Mesendoderm (in vitro differentiated cells): Measurements from ENCODE around the gene CELA2B.

Source experiments
- DNase-seq: peaks from one replicate; pipeline ENCODE4 v3.0.0; 2013
- H2AK5ac ChIP-seq: 2 replicates; pipeline ENCODE4 v1.6.1; 2013; ENCODE audit warnings: low read length, inconsistent platforms
- H2BK120ac ChIP-seq: 2 replicates; pipeline ENCODE4 v1.6.1; 2013; ENCODE audit warnings: low read depth, mild to moderate bottlenecking, low read length, moderate library complexity, mixed read lengths
- H2BK15ac ChIP-seq: replicated peaks from 2 replicates; pipeline ENCODE4 v1.6.1; 2013; ENCODE audit warnings: low read depth, mild to moderate bottlenecking, moderate library complexity
- H2BK5ac ChIP-seq: 2 replicates; pipeline ENCODE4 v1.6.1; 2013; ENCODE audit warnings: low read length, inconsistent platforms
- H3K18ac ChIP-seq: 2 replicates; pipeline ENCODE4 v1.6.1; 2013; ENCODE audit warnings: mild to moderate bottlenecking, low read length, mixed read lengths
- H3K23ac ChIP-seq: one replicate; pipeline ENCODE4 v1.6.1; 2013; ENCODE audit warnings: low read length
- H3K27ac ChIP-seq: 2 replicates; pipeline ENCODE4 v1.5.1; 2013; ENCODE audit warnings: low read depth, mild to moderate bottlenecking, inconsistent platforms, low read length, moderate library complexity
- H3K27me3 ChIP-seq: 2 replicates; pipeline ENCODE4 v1.6.1; 2013; ENCODE audit warnings: low read length, control low read depth, mild to moderate bottlenecking, inconsistent platforms; ENCODE audit not compliant: insufficient read depth, poor library complexity
- H3K36me3 ChIP-seq: 2 replicates; pipeline ENCODE4 v1.6.1; 2013; ENCODE audit warnings: low read length, inconsistent platforms; ENCODE audit not compliant: control insufficient read depth, insufficient read depth
- H3K4ac ChIP-seq: one replicate; pipeline ENCODE4 v1.6.1; 2013; ENCODE audit warnings: low read depth, mild to moderate bottlenecking, low read length, moderate library complexity
- H3K4me1 ChIP-seq: 2 replicates; pipeline ENCODE4 v1.6.1; 2013; ENCODE audit warnings: low read depth, low read length, inconsistent platforms; ENCODE audit not compliant: control insufficient read depth
- H3K4me2 ChIP-seq: 2 replicates; pipeline ENCODE4 v1.6.1; 2013; ENCODE audit warnings: low read length
- H3K4me3 ChIP-seq: 2 replicates; pipeline ENCODE4 v1.5.1; 2013; ENCODE audit warnings: mild to moderate bottlenecking, low read length
- H3K56ac ChIP-seq: one replicate; pipeline ENCODE4 v1.6.1; 2013; ENCODE audit warnings: low read length
- H3K79me1 ChIP-seq: 2 replicates; pipeline ENCODE4 v1.6.1; 2013; ENCODE audit warnings: low read length, inconsistent platforms
- H3K79me2 ChIP-seq: 2 replicates; pipeline ENCODE4 v1.6.1; 2013; ENCODE audit warnings: mild to moderate bottlenecking, low read length; ENCODE audit not compliant: control insufficient read depth, insufficient read depth
- H3K9ac ChIP-seq: 2 replicates; pipeline ENCODE4 v1.6.1; 2013; ENCODE audit warnings: low read length, inconsistent platforms
- H4K5ac ChIP-seq: one replicate; pipeline ENCODE4 v1.6.1; 2013; ENCODE audit warnings: low read length
- H4K8ac ChIP-seq: one replicate; pipeline ENCODE4 v1.6.1; 2013; ENCODE audit warnings: low read depth, mild to moderate bottlenecking, control low read depth, low read length, moderate library complexity
- WGBS: extraction: QIAGEN DNeasy Blood & Tissue Kit; methylation state at CpG from one replicate; pipeline ENCODE4 v1.1.7; 2013; ENCODE audit warnings: low lambda C conversion rate, missing lambda C conversion rate; ENCODE audit not compliant: insufficient coverage; ENCODE audit errors: extremely low coverage; 5-methylcytosine and 5-hydroxymethylcytosine counted together

Gene CELA2B

DNA sequence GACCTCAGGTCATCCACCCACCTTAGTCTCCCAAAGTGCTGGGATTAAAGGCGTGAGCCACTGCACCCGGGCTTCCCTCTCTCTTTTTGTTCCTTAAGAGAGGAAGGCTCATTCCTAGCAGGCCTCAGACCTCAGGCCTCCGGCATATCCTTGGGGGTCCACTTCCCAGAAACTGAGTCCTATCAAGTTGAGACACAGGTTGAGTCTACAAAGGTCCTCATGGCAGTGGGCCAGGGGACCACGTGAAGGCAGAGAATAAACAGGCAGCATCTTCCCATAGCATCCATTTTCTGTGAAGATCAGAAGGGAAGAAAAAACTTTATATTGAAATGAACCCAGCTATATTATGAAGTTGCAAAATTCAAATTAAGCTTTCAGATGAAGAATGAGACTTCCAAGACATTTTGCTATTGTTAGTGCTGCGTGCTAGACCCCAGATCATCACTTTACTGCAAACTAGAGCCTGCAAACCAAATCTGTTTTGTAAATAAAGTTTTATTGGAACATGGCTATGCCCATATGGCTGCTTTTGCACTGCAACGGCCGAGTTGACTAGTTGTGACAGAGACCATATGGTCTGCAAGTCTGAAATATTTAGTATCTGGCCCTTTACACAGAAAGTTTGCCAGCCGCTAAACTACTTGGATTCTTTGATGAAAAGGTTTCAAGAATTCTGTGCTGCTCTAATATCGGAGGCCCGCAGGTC, 22.9 kb upstream of the CELA2B start:
- no peak overlapping the region for H2BK120ac ChIP-seq
- no peak overlapping the region for H4K5ac ChIP-seq
- H3K79me1 ChIP-seq: no peaks in the 10 kb centered on the region
- no peak overlapping the region for H2AK5ac ChIP-seq
- H2BK5ac ChIP-seq: no peak overlapping the region
- no peaks in the 10 kb centered on the region for H3K4me1 ChIP-seq
- no peak overlapping the region for H3K9ac ChIP-seq
- H3K4me2 ChIP-seq: no peak overlapping the region
- no peak overlapping the region for H3K27ac ChIP-seq
- no peak overlapping the region for H3K23ac ChIP-seq
- H3K56ac ChIP-seq: no peak overlapping the region
- H3K4me3 ChIP-seq: no peak overlapping the region
- no peak overlapping the region for H2BK15ac ChIP-seq
- no peak for DNase-seq
- WGBS: no CpG with 5 or more reads among the region's 10 CpGs
- no peaks in the 10 kb centered on the region for H3K27me3 ChIP-seq
- no peaks in the 10 kb centered on the region for H3K36me3 ChIP-seq
- H4K8ac ChIP-seq: no peak overlapping the region
- H3K4ac ChIP-seq: no peak overlapping the region
- H3K79me2 ChIP-seq: no peaks in the 10 kb centered on the region
- no peak overlapping the region for H3K18ac ChIP-seq

GRCh38 chr1:15453734-15454133, 22.2 kb upstream of the CELA2B start:
- no peak overlapping the region for H2BK120ac ChIP-seq
- no peak overlapping the region for H2BK5ac ChIP-seq
- H3K4ac ChIP-seq: no peak overlapping the region
- H3K4me3 ChIP-seq: no peak overlapping the region
- no peak overlapping the region for H4K5ac ChIP-seq
- no peaks in the 10 kb centered on the region for H3K36me3 ChIP-seq
- H4K8ac ChIP-seq: no peak overlapping the region
- no peak overlapping the region for H3K56ac ChIP-seq
- no peak overlapping the region for H3K27ac ChIP-seq
- H3K18ac ChIP-seq: no peak overlapping the region
- H2AK5ac ChIP-seq: no peak overlapping the region
- H3K79me1 ChIP-seq: no peaks in the 10 kb centered on the region
- H3K23ac ChIP-seq: no peak overlapping the region
- no peak overlapping the region for H3K9ac ChIP-seq
- H3K79me2 ChIP-seq: no peaks in the 10 kb centered on the region
- H3K4me1 ChIP-seq: no peaks in the 10 kb centered on the region
- no CpG with 5 or more reads among the region's 11 CpGs for WGBS
- H3K4me2 ChIP-seq: no peak overlapping the region
- H2BK15ac ChIP-seq: no peak overlapping the region
- DNase-seq: no peak
- H3K27me3 ChIP-seq: no peaks in the 10 kb centered on the region

GRCh38 chr1:15454256-15454655, 21.6 kb upstream of the CELA2B start:
- H3K9ac ChIP-seq: no peak overlapping the region
- no peak overlapping the region for H3K4ac ChIP-seq
- H3K23ac ChIP-seq: no peak overlapping the region
- H3K4me1 ChIP-seq: no peaks in the 10 kb centered on the region
- H3K56ac ChIP-seq: no peak overlapping the region
- no peaks in the 10 kb centered on the region for H3K27me3 ChIP-seq
- H2BK120ac ChIP-seq: no peak overlapping the region
- H4K5ac ChIP-seq: no peak overlapping the region
- H3K79me2 ChIP-seq: no peaks in the 10 kb centered on the region
- no peak overlapping the region for H3K4me2 ChIP-seq
- H2AK5ac ChIP-seq: no peak overlapping the region
- WGBS: no CpG with 5 or more reads among the region's 3 CpGs
- DNase-seq: no peak
- no peak overlapping the region for H3K18ac ChIP-seq
- no peak overlapping the region for H3K27ac ChIP-seq
- no peaks in the 10 kb centered on the region for H3K36me3 ChIP-seq
- H3K4me3 ChIP-seq: no peak overlapping the region
- no peak overlapping the region for H4K8ac ChIP-seq
- no peak overlapping the region for H2BK15ac ChIP-seq
- no peaks in the 10 kb centered on the region for H3K79me1 ChIP-seq
- no peak overlapping the region for H2BK5ac ChIP-seq

DNA sequence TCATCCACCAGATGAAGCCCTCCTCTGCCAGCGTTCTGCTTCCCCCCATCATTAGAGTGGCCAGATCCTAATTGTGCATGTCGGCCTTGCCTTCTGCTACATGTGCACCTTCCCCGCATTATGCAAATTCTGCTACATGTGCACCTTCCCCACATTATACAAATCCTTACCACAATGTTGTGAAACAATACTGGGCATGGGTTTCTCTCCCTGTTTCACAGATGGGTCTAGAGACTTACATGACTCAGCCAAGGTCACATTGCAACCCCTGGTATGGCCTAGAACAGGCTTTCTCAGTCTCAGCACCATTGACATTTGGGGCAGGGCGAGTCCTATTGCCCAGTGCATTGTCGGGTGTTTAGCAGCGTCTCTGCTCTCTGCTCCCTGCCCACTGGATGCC, 20.4 kb upstream of the CELA2B start:
- no peak overlapping the region for H3K4ac ChIP-seq
- H3K9ac ChIP-seq: no peak overlapping the region
- H2AK5ac ChIP-seq: no peak overlapping the region
- H3K23ac ChIP-seq: no peak overlapping the region
- H3K4me3 ChIP-seq: no peak overlapping the region
- no peaks in the 10 kb centered on the region for H3K27me3 ChIP-seq
- no peaks in the 10 kb centered on the region for H3K79me2 ChIP-seq
- no peak overlapping the region for H3K4me2 ChIP-seq
- no peaks in the 10 kb centered on the region for H3K79me1 ChIP-seq
- H3K27ac ChIP-seq: no peak overlapping the region
- H2BK120ac ChIP-seq: no peak overlapping the region
- no peaks in the 10 kb centered on the region for H3K36me3 ChIP-seq
- H3K56ac ChIP-seq: no peak overlapping the region
- H3K18ac ChIP-seq: no peak overlapping the region
- no peaks in the 10 kb centered on the region for H3K4me1 ChIP-seq
- H4K5ac ChIP-seq: no peak overlapping the region
- H2BK5ac ChIP-seq: no peak overlapping the region
- H2BK15ac ChIP-seq: no peak overlapping the region
- no peak overlapping the region for H4K8ac ChIP-seq
- no CpG with 5 or more reads among the region's 6 CpGs for WGBS
- DNase-seq: no peak

GRCh38 chr1:15456313-15456954, 19.5 kb upstream of the CELA2B start, which contains the start of gene CELA2A:
TSS of gene CELA2A (plus strand) at chr1:15456732. CDS start at chr1:15456754, 22 bp downstream.
- no peak within 1 kb of the TSS for H4K5ac ChIP-seq
- H3K18ac ChIP-seq: no peak within 1 kb of the TSS
- no peaks in the 10 kb centered on the region for H3K79me1 ChIP-seq
- H2AK5ac ChIP-seq: no peak within 1 kb of the TSS
- H3K4me2 ChIP-seq: no peak within 1 kb of the TSS
- H2BK5ac ChIP-seq: no peak within 1 kb of the TSS
- H3K4me1 ChIP-seq: no peaks in the 10 kb centered on the region
- no CpG with 5 or more reads among the region's 8 CpGs for WGBS
- H3K79me2 ChIP-seq: no peaks in the 10 kb centered on the region
- H4K8ac ChIP-seq: no peak within 1 kb of the TSS
- no peaks in the 10 kb centered on the region for H3K27me3 ChIP-seq
- H2BK120ac ChIP-seq: no peak within 1 kb of the TSS
- no peak within 1 kb of the TSS for H3K56ac ChIP-seq
- H2BK15ac ChIP-seq: no peak within 1 kb of the TSS
- no peak within 1 kb of the TSS for H3K9ac ChIP-seq
- no peaks in the 10 kb centered on the region for H3K36me3 ChIP-seq
- H3K4me3 ChIP-seq: no peak within 1 kb of the TSS
- no peak for DNase-seq
- H3K23ac ChIP-seq: no peak within 1 kb of the TSS
- H3K27ac ChIP-seq: no peak within 1 kb of the TSS
- H3K4ac ChIP-seq: no peak within 1 kb of the TSS
